ENCODE data around the gene SNRPA. TPM values are rescaled to one million over a fixed set of nuclear protein-coding genes. Genes with fewer than 3 reads are reported as not detected.

SNRPA gene
- total RNA-seq, 1 donor from 2014 or later: 19.5 TPM

DNA sequence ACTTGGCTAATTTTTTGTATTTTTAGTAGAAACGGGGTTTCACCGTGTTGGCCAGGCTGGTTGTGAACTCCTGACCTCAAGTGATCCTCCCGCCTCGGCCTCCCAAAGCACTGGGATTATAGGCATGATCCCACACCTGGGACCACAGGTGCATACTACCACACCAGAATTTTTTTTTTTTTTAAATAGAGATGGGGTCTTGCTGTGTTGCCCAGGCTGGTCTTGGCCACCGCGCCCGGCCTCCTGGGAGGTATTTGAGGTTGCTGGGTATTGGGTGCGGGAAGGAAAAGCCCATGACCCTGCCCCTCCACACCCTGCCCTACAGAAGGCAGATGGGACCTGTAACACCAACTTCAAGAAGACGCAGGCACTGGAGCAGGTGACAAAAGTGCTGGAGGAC is 14.3 kb upstream of the SNRPA start:
- no peak for FAIRE-seq
- TF ChIP-seq, protein P1, sequence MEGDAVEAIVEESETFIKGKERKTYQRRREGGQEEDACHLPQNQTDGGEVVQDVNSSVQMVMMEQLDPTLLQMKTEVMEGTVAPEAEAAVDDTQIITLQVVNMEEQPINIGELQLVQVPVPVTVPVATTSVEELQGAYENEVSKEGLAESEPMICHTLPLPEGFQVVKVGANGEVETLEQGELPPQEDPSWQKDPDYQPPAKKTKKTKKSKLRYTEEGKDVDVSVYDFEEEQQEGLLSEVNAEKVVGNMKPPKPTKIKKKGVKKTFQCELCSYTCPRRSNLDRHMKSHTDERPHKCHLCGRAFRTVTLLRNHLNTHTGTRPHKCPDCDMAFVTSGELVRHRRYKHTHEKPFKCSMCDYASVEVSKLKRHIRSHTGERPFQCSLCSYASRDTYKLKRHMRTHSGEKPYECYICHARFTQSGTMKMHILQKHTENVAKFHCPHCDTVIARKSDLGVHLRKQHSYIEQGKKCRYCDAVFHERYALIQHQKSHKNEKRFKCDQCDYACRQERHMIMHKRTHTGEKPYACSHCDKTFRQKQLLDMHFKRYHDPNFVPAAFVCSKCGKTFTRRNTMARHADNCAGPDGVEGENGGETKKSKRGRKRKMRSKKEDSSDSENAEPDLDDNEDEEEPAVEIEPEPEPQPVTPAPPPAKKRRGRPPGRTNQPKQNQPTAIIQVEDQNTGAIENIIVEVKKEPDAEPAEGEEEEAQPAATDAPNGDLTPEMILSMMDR (IDR thresholded peaks at IDR 0.05; ENCODE audit: insufficient read depth, low read length, severe bottlenecking): no peak
- Histone ChIP-seq H3K4me3 (ENCODE audit: low read depth, low read length) (no peak overlapping the region), H3K27me3 (ENCODE audit: control insufficient read depth, insufficient read depth, low read length) (no peaks in the 10 kb centered on the region), H3K36me3 (ENCODE audit: control insufficient read depth, insufficient read depth, low read length) (peaks cover 48% of the 10 kb centered on the region)
- no peak for DNase-seq (ENCODE audit: low read depth)

DNA sequence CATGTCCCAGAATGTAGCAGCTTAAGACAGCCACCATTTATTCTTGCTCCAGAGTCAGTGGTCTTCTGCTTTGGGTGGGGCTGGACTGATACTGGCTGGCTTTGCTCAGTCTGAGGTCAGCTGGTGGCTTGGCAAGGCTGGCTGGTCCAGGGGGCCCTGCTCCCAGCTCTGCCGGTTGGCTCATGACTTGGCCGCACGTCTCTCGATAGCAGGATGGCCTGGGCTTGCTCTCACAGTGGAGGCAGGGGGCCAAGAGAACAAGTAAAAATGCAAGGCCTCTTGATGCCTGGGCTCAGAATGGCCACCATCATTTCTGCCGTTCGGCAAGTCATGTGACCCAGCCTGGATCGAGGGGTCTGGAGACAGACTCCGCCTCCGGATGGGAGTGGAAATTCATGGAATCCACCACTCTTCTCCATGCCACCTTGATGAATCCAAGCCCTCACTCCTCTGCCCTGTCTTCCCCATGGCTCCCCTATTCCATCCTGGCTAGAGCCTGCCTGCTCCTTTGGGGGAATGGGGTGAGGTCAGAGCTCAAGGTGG is 13.8 kb upstream of the SNRPA start:
- H3K36me3 ChIP-seq (ENCODE audit: control insufficient read depth, insufficient read depth, low read length): peaks cover 48% of the 10 kb centered on the region
- no peak for FAIRE-seq
- DNase-seq (ENCODE audit: low read depth): no peak
- no peak overlapping the region for H3K4me3 ChIP-seq (ENCODE audit: low read depth, low read length)
- no peaks in the 10 kb centered on the region for H3K27me3 ChIP-seq (ENCODE audit: control insufficient read depth, insufficient read depth, low read length)
- TF ChIP-seq, protein P1 (IDR thresholded peaks at IDR 0.05; ENCODE audit: insufficient read depth, low read length, severe bottlenecking): no peak

DNA sequence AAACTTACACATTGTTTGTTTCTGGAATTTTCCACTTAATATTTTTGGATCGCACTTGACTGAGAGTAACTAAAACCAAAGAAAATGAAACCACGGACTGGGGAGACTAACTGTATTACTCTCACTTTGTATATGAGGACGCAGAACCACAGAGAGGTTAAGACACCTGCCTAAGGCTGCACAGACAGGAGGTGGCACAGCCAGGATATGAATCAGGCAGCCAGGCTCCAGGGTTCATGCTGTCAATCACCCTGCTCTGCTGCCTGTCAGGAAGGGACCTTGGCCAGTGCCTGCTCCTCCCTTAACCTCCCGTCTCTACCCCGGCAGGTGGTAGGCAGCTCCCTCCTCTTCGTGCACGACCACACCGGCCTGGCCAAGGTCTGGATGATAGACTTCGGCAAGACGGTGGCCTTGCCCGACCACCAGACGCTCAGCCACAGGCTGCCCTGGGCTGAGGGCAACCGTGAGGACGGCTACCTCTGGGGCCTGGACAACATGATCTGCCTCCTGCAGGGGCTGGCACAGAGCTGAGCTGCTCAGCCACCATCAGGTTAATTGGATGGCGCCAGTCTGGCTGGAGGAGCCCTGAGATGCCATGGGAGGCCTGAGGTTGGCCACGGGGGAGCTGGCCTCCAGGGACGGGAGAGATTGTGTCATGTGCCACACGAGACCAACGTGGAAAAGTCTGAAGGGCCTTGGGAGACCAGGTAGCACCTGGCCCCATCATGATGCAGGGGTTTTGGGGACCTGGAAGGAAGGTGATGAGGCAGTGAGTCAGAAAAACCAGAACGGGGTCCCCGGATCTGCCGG is 11.8 kb upstream of the SNRPA start:
- no peak for DNase-seq (ENCODE audit: low read depth)
- TF ChIP-seq, protein P1 (IDR thresholded peaks at IDR 0.05; ENCODE audit: insufficient read depth, low read length, severe bottlenecking): no peak
- no peaks in the 10 kb centered on the region for H3K27me3 ChIP-seq (ENCODE audit: control insufficient read depth, insufficient read depth, low read length)
- no peak overlapping the region for H3K4me3 ChIP-seq (ENCODE audit: low read depth, low read length)
- H3K36me3 ChIP-seq (ENCODE audit: control insufficient read depth, insufficient read depth, low read length): peaks cover 38% of the 10 kb centered on the region
- FAIRE-seq: no peak

DNA sequence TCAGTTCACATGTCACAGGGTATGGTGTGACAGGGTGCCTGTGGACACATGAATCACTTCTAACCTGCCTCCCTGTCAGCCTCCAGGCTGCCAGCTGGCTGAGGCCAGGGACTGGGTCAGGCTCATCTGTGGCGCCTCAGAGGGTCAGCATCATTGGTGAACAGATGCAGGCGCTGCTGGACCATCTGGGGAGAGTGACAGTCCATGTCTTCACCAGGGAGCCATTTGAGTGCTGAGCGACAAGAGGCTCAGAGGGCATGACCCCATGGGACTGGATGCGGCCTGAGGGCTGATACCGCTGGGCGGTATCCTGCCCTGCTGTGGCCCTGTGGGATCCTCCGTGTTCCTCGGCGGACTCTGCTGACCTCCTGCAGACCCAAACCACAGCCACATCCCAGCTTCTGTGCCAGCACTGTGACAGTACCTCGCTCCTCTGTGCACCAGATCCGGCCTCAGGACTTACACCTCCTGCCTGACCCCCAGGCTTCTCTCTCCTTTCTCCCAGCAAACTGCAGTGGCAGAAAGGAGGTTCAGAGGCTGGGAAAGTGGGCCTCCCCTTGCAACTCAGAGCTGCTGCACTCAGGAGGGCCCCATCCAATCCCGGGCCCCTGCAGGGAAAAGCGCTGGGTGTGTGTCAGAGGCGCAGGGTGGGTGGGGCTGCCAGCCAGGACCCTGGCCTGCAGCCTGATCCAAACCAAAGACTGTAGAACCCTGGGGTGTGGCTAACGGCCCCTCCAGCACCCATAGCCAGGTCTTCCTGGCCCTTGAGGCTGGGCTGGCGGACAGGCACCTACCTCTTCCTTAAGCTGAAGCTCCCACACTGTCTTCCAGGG is 10.9 kb upstream of the SNRPA start:
- Histone ChIP-seq H3K36me3 (ENCODE audit: control insufficient read depth, insufficient read depth, low read length) (peaks cover 33% of the 10 kb centered on the region), H3K27me3 (ENCODE audit: control insufficient read depth, insufficient read depth, low read length) (no peaks in the 10 kb centered on the region), H3K4me3 (ENCODE audit: low read depth, low read length) (no peak overlapping the region)
- TF ChIP-seq, protein P1 (IDR thresholded peaks at IDR 0.05; ENCODE audit: insufficient read depth, low read length, severe bottlenecking): no peak
- DNase-seq (ENCODE audit: low read depth) (no peak), FAIRE-seq (no peak)

DNA sequence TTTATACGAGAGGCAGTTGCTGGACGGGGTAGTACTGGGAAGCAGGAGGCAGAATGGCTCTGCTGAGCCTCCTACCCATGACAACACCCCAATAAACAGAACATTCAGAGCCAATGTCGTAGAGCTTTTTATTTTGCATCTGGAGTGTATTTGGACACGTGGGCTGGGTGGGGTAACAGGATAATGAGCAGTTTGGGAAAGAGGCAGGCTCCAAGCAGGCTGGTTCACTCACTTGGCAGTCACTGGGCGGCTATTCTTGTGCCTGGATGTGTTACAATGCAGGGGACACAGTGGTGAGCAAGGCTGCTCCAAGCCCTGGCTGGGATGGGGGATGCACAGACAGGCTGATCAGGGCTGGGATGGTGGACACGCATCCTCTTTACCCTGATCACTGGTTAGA is 10.3 kb upstream of the SNRPA start:
- H3K27me3 ChIP-seq (ENCODE audit: control insufficient read depth, insufficient read depth, low read length): no peaks in the 10 kb centered on the region
- FAIRE-seq (no peak), DNase-seq (ENCODE audit: low read depth) (no peak)
- TF ChIP-seq, protein P1 (IDR thresholded peaks at IDR 0.05; ENCODE audit: insufficient read depth, low read length, severe bottlenecking): no peak
- no peak overlapping the region for H3K4me3 ChIP-seq (ENCODE audit: low read depth, low read length)
- H3K36me3 ChIP-seq (ENCODE audit: control insufficient read depth, insufficient read depth, low read length): peaks cover 28% of the 10 kb centered on the region
